ENCODE results near the gene ATAD3B. TPM values are rescaled to one million over a fixed set of nuclear protein-coding genes. Genes with fewer than 3 reads are reported as not detected.

ATAD3B gene
- polyA plus RNA-seq, 1 donor from 2014 or later = 57.2 TPM

- no peak overlapping the region for H2AFZ ChIP-seq (ENCODE audit: low read depth, low read length)
- peaks cover 12% of the 10 kb centered on the region for H3K27me3 ChIP-seq (ENCODE audit: insufficient read depth, low read depth, low read length)
- H3K9ac ChIP-seq (ENCODE audit: low read length) = no peak overlapping the region
- H3K9me3 ChIP-seq (ENCODE audit: low read length) = no peaks in the 10 kb centered on the region
- TF ChIP-seq, protein P1, sequence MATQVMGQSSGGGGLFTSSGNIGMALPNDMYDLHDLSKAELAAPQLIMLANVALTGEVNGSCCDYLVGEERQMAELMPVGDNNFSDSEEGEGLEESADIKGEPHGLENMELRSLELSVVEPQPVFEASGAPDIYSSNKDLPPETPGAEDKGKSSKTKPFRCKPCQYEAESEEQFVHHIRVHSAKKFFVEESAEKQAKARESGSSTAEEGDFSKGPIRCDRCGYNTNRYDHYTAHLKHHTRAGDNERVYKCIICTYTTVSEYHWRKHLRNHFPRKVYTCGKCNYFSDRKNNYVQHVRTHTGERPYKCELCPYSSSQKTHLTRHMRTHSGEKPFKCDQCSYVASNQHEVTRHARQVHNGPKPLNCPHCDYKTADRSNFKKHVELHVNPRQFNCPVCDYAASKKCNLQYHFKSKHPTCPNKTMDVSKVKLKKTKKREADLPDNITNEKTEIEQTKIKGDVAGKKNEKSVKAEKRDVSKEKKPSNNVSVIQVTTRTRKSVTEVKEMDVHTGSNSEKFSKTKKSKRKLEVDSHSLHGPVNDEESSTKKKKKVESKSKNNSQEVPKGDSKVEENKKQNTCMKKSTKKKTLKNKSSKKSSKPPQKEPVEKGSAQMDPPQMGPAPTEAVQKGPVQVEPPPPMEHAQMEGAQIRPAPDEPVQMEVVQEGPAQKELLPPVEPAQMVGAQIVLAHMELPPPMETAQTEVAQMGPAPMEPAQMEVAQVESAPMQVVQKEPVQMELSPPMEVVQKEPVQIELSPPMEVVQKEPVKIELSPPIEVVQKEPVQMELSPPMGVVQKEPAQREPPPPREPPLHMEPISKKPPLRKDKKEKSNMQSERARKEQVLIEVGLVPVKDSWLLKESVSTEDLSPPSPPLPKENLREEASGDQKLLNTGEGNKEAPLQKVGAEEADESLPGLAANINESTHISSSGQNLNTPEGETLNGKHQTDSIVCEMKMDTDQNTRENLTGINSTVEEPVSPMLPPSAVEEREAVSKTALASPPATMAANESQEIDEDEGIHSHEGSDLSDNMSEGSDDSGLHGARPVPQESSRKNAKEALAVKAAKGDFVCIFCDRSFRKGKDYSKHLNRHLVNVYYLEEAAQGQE (IDR thresholded peaks at IDR 0.05; ENCODE audit: borderline replicate concordance) = no peak
- no peak for TF ChIP-seq POLR2AphosphoS5 (IDR thresholded peaks at IDR 0.05)
- no peaks in the 10 kb centered on the region for H3F3A ChIP-seq (ENCODE audit: insufficient read depth, low read length, poor library complexity, severe bottlenecking)
- no peak overlapping the region for H3K27ac ChIP-seq (ENCODE audit: low read length)
- H3K9me2 ChIP-seq (ENCODE audit: insufficient read depth, low read length) = no peaks in the 10 kb centered on the region
- H3K79me2 ChIP-seq (replicated peaks; ENCODE audit: insufficient read depth, low read length) = no peaks in the 10 kb centered on the region
- no peak overlapping the region for H3K4me3 ChIP-seq (ENCODE audit: low read length)
- no peaks in the 10 kb centered on the region for H4K20me1 ChIP-seq (ENCODE audit: insufficient read depth)
- H3K4me2 ChIP-seq (ENCODE audit: low read length) = no peak overlapping the region
- H3K36me3 ChIP-seq (ENCODE audit: insufficient read depth, low read length) = no peaks in the 10 kb centered on the region
These were observed 36.8 kb upstream of the ATAD3B start for GRCh38 chr1:1434824-1435105.

DNA sequence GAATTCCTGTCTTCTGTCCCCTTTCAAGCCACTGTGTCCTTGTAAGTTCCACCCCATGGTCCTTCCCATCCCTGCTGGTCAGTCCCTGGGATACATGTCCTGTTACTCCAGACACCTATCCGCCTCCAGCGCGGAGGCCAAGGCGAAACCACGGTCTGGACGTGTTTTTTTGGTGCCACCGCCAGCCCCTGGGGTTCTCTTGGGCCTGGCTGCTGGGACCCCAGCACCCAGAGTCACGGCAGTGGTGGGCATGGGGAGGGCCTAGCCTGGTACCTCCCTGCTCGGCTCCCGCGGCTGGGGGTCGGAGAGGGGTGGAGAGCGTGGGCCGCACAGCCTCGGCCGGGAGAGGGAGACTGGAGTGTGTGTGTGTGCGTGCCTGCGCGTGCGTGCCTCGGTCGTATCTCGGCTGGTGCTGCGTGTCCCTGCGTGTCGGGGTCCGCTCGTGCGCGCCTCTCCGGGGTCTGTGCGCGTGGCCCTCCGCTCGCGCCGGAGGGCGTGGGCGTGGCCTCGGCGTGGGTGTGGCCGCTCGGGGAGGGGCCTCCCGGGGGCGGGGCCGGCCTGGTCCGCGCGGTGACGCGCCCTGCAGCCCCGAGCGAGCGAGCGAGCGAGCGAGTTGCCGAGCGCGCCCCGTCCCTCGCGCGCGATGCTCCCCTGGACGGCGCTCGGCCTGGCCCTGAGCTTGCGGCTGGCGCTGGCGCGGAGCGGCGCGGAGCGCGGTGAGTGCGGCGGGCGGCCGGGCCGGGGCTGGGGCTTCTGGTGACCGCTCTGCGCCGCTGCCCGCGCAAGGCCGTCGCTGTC is 36.3 kb upstream of the ATAD3B start, which contains the start of gene VWA1:
TSS of gene VWA1 (plus strand) at position 585 of the 798 bp plus-strand sequence. CDS start at position 644, 59 bp downstream.
- Histone ChIP-seq H3K9me2 (ENCODE audit: insufficient read depth, low read length) (no peaks in the 10 kb centered on the region), H4K20me1 (ENCODE audit: insufficient read depth) (no peaks in the 10 kb centered on the region), H3K4me3 (ENCODE audit: low read length) (peak within 1 kb of the TSS; percentile 51), H2AFZ (ENCODE audit: low read depth, low read length) (no peak within 1 kb of the TSS), H3K4me2 (ENCODE audit: low read length) (no peak within 1 kb of the TSS), H3K9ac (ENCODE audit: low read length) (no peak within 1 kb of the TSS), H3K36me3 (ENCODE audit: insufficient read depth, low read length) (no peaks in the 10 kb centered on the region), H3K79me2 (replicated peaks; ENCODE audit: insufficient read depth, low read length) (no peaks in the 10 kb centered on the region), H3K27ac (ENCODE audit: low read length) (no peak within 1 kb of the TSS), H3K27me3 (ENCODE audit: insufficient read depth, low read depth, low read length) (peaks cover 12% of the 10 kb centered on the region), H3K9me3 (ENCODE audit: low read length) (no peaks in the 10 kb centered on the region), H3F3A (ENCODE audit: insufficient read depth, low read length, poor library complexity, severe bottlenecking) (no peaks in the 10 kb centered on the region)
- TF ChIP-seq EZH2 (IDR thresholded peaks at IDR 0.05; ENCODE audit: borderline replicate concordance, insufficient read depth, low read length, poor library complexity, severe bottlenecking) = no peak
- TF ChIP-seq, protein P2, sequence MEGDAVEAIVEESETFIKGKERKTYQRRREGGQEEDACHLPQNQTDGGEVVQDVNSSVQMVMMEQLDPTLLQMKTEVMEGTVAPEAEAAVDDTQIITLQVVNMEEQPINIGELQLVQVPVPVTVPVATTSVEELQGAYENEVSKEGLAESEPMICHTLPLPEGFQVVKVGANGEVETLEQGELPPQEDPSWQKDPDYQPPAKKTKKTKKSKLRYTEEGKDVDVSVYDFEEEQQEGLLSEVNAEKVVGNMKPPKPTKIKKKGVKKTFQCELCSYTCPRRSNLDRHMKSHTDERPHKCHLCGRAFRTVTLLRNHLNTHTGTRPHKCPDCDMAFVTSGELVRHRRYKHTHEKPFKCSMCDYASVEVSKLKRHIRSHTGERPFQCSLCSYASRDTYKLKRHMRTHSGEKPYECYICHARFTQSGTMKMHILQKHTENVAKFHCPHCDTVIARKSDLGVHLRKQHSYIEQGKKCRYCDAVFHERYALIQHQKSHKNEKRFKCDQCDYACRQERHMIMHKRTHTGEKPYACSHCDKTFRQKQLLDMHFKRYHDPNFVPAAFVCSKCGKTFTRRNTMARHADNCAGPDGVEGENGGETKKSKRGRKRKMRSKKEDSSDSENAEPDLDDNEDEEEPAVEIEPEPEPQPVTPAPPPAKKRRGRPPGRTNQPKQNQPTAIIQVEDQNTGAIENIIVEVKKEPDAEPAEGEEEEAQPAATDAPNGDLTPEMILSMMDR (IDR thresholded peaks at IDR 0.05; ENCODE audit: poor library complexity, severe bottlenecking) = no peak
- TF ChIP-seq SMC3 (conservative IDR thresholded peaks at IDR 0.05; ENCODE audit: poor library complexity) = no peak
- no peak for TF ChIP-seq EP300 (conservative IDR thresholded peaks at IDR 0.05; ENCODE audit: poor library complexity, severe bottlenecking)
- no peak for TF ChIP-seq POLR2AphosphoS5 (IDR thresholded peaks at IDR 0.05)
- TF ChIP-seq TAF1 (IDR thresholded peaks at IDR 0.05; ENCODE audit: low read depth) = no peak
- no peak for TF ChIP-seq RAD21 (conservative IDR thresholded peaks at IDR 0.05)
- TF ChIP-seq MXI1 (conservative IDR thresholded peaks at IDR 0.05; ENCODE audit: poor library complexity, severe bottlenecking) = no peak
- TF ChIP-seq, protein P1 (IDR thresholded peaks at IDR 0.05; ENCODE audit: borderline replicate concordance) = no peak
